Measurements from ENCODE around the gene CAPN8. TPM values are rescaled to one million over a fixed set of nuclear protein-coding genes. Genes with fewer than 3 reads are reported as not detected.

Gene CAPN8
- total RNA-seq, 1 experiment from 2014 or later = 0.54 TPM

- no peaks in the 10 kb centered on the region for H4K20me1 ChIP-seq (ENCODE audit: insufficient read depth)
- no peaks in the 10 kb centered on the region for H3K36me3 ChIP-seq (ENCODE audit: control insufficient read depth in 1 of 2, insufficient read depth in 2 of 2, low read length in 2 of 2)
- H3K9ac ChIP-seq (ENCODE audit: low read length) = no peak overlapping the region
- ChIA-PET CTCF (interaction anchor here (1.8 kb wide), 1 partner anchor 64 kb away, joined by 8 read pairs; no protein-coding TSS in a partner anchor), RAD21 (ENCODE audit: low non-redundant PET in 1 of 2, low total read pairs in 2 of 2, uncharacterized antibody in 2 of 2, unreplicated experiment in 2 of 2) (no interaction called here), POLR2A (no interaction called here)
- no peak overlapping the region for H2AFZ ChIP-seq (ENCODE audit: low read depth, low read length, poor library complexity, severe bottlenecking)
- H3K9me3 ChIP-seq (ENCODE audit: control insufficient read depth in 1 of 2, insufficient read depth in 1 of 2, low read depth in 1 of 2, low read length in 2 of 2) = no peaks in the 10 kb centered on the region
- no TSS peak for BruUV-seq (replicated peaks)
- no peaks in the 10 kb centered on the region for H3K9me2 ChIP-seq (ENCODE audit: insufficient read depth)
- no peak for ATAC-seq
- no peak overlapping the region for H3K27ac ChIP-seq (ENCODE audit: low read depth, low read length)
- TF ChIP-seq CEBPB (IDR thresholded peaks at IDR 0.05; ENCODE audit: low read depth) = no peak
- no peak for TF ChIP-seq YY1 (IDR thresholded peaks at IDR 0.05; ENCODE audit: extremely low read depth, insufficient replicate concordance, low read depth, low read length)
- no peak for TF ChIP-seq ELF1 (IDR thresholded peaks at IDR 0.05; ENCODE audit: borderline replicate concordance, low read depth)
- no peak for DNase-seq (ENCODE audit: low read depth, low spot score)
- peaks cover 0 to 4% of the 10 kb centered on the region in 2 experiments; a peak in 1 of 4 replicates for H3K4me1 ChIP-seq (ENCODE audit: control insufficient read depth in 1 of 2, insufficient read depth in 2 of 2, low read length in 2 of 2)
- H3K27me3 ChIP-seq (ENCODE audit: insufficient read depth, low read length) = no peaks in the 10 kb centered on the region
- no peaks in the 10 kb centered on the region for H3K79me2 ChIP-seq (ENCODE audit: insufficient read depth, low read length)
- intact Hi-C loops (cut with micrococcal nuclease) = no loop called here
- H3K4me2 ChIP-seq (ENCODE audit: low read length) = no peak overlapping the region
- H3K4me3 ChIP-seq (replicated peaks in 1 of 2; ENCODE audit: low read depth in 1 of 2, low read length in 2 of 2) = no peak overlapping the region
Observed at GRCh38 chr1:223620297-223620897, 45.1 kb downstream of the CAPN8 start.

DNA sequence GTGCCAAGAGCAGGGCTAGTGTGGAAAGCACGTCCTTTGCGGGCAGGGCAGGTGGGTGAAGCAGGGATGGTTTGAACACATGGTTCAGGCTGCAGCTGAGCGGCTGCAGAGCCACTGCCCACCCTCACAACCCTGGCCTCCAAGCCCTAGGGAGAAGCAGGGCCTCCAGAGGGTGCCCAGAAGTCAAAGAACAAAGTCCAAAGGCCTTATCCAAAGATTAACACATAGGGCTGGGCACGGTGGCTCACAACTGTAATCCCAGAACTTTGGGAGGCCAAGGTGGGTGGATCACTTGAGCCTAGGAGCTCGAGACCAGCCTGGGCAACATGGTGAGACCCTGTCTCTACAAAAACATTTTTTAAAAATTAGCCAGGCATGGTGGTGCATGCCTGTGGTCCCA, 46.8 kb downstream of the CAPN8 start:
- POLR2A ChIA-PET = no interaction called here
- DNase-seq (ENCODE audit: low read depth, low spot score) = no peak
- TF ChIP-seq POLR2A (IDR thresholded peaks at IDR 0.05; ENCODE audit: borderline replicate concordance, extremely low read depth, insufficient read depth, insufficient read length) (no peak), ZFX (IDR thresholded peaks at IDR 0.05) (no peak), CBX3 (IDR thresholded peaks at IDR 0.05; ENCODE audit: low read depth) (no peak), CEBPB (IDR thresholded peaks at IDR 0.05; ENCODE audit: low read depth) (no peak), EZH2 (IDR thresholded peaks at IDR 0.05) (no peak), TCF7L2 (IDR thresholded peaks at IDR 0.05; ENCODE audit: borderline replicate concordance, extremely low read depth, insufficient read depth, insufficient read length) (no peak), SP1 (IDR thresholded peaks at IDR 0.05; ENCODE audit: low read depth) (no peak), JUND (IDR thresholded peaks at IDR 0.05) (no peak), YY1 (IDR thresholded peaks at IDR 0.05; ENCODE audit: extremely low read depth, insufficient replicate concordance, low read depth, low read length) (no peak), ZNF274 (IDR thresholded peaks at IDR 0.05; ENCODE audit: low read depth, low read length) (no peak), RAD21 (IDR thresholded peaks at IDR 0.05; ENCODE audit: low read depth) (no peak), FOSL1 (IDR thresholded peaks at IDR 0.05; ENCODE audit: low read depth) (no peak), SRF (IDR thresholded peaks at IDR 0.05; ENCODE audit: low read depth) (no peak)
- TF ChIP-seq, protein P1, sequence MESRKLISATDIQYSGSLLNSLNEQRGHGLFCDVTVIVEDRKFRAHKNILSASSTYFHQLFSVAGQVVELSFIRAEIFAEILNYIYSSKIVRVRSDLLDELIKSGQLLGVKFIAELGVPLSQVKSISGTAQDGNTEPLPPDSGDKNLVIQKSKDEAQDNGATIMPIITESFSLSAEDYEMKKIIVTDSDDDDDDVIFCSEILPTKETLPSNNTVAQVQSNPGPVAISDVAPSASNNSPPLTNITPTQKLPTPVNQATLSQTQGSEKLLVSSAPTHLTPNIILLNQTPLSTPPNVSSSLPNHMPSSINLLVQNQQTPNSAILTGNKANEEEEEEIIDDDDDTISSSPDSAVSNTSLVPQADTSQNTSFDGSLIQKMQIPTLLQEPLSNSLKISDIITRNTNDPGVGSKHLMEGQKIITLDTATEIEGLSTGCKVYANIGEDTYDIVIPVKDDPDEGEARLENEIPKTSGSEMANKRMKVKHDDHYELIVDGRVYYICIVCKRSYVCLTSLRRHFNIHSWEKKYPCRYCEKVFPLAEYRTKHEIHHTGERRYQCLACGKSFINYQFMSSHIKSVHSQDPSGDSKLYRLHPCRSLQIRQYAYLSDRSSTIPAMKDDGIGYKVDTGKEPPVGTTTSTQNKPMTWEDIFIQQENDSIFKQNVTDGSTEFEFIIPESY (IDR thresholded peaks at IDR 0.05; ENCODE audit: extremely low read depth, insufficient replicate concordance, low read length) = no peak
- TF ChIP-seq, protein P2, sequence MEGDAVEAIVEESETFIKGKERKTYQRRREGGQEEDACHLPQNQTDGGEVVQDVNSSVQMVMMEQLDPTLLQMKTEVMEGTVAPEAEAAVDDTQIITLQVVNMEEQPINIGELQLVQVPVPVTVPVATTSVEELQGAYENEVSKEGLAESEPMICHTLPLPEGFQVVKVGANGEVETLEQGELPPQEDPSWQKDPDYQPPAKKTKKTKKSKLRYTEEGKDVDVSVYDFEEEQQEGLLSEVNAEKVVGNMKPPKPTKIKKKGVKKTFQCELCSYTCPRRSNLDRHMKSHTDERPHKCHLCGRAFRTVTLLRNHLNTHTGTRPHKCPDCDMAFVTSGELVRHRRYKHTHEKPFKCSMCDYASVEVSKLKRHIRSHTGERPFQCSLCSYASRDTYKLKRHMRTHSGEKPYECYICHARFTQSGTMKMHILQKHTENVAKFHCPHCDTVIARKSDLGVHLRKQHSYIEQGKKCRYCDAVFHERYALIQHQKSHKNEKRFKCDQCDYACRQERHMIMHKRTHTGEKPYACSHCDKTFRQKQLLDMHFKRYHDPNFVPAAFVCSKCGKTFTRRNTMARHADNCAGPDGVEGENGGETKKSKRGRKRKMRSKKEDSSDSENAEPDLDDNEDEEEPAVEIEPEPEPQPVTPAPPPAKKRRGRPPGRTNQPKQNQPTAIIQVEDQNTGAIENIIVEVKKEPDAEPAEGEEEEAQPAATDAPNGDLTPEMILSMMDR (IDR thresholded peaks at IDR 0.05 in 2 of 3, conservative IDR thresholded peaks at IDR 0.05 in 1 of 3; ENCODE audit: borderline replicate concordance in 1 of 3, insufficient read depth in 1 of 3, low read depth in 2 of 3, low read length in 2 of 3) = no peak

More for the DNA sequence above, 46.8 kb downstream of the CAPN8 start:
- H3K9ac ChIP-seq (ENCODE audit: low read length) = no peak overlapping the region
- H3K27ac ChIP-seq (ENCODE audit: low read depth, low read length) = no peak overlapping the region
- no peaks in the 10 kb centered on the region for H3K9me3 ChIP-seq (ENCODE audit: control insufficient read depth in 1 of 2, insufficient read depth in 1 of 2, low read depth in 1 of 2, low read length in 2 of 2)
- no peaks in the 10 kb centered on the region for H3K79me2 ChIP-seq (ENCODE audit: insufficient read depth, low read length)
- BruUV-seq (replicated peaks) = no TSS peak
- H3K4me3 ChIP-seq (replicated peaks in 1 of 2; ENCODE audit: low read depth in 1 of 2, low read length in 2 of 2) = no peak overlapping the region
- intact Hi-C loops (cut with micrococcal nuclease) = no loop called here
- ChIA-PET RAD21 (ENCODE audit: low non-redundant PET in 1 of 2, low total read pairs in 2 of 2, uncharacterized antibody in 2 of 2, unreplicated experiment in 2 of 2) (no interaction called here), CTCF (interaction anchor here (1.1 to 1.8 kb wide), 2 partner anchors 10 to 62 kb away, joined by 4 to 8 read pairs; no protein-coding TSS in a partner anchor)
- H3K4me2 ChIP-seq (ENCODE audit: low read length) = no peak overlapping the region
- peaks cover 0 to 4% of the 10 kb centered on the region in 2 experiments; a peak in 1 of 4 replicates for H3K4me1 ChIP-seq (ENCODE audit: control insufficient read depth in 1 of 2, insufficient read depth in 2 of 2, low read length in 2 of 2)
- no peaks in the 10 kb centered on the region for H3K27me3 ChIP-seq (ENCODE audit: insufficient read depth, low read length)
- no peaks in the 10 kb centered on the region for H4K20me1 ChIP-seq (ENCODE audit: insufficient read depth)
- no peaks in the 10 kb centered on the region for H3K9me2 ChIP-seq (ENCODE audit: insufficient read depth)
- H2AFZ ChIP-seq (ENCODE audit: low read depth, low read length, poor library complexity, severe bottlenecking) = no peak overlapping the region
- H3K36me3 ChIP-seq (ENCODE audit: control insufficient read depth in 1 of 2, insufficient read depth in 2 of 2, low read length in 2 of 2) = no peaks in the 10 kb centered on the region
- ATAC-seq = no peak
